ENCODE measurements around the gene PMIS2.

The PMIS2 gene

DNA sequence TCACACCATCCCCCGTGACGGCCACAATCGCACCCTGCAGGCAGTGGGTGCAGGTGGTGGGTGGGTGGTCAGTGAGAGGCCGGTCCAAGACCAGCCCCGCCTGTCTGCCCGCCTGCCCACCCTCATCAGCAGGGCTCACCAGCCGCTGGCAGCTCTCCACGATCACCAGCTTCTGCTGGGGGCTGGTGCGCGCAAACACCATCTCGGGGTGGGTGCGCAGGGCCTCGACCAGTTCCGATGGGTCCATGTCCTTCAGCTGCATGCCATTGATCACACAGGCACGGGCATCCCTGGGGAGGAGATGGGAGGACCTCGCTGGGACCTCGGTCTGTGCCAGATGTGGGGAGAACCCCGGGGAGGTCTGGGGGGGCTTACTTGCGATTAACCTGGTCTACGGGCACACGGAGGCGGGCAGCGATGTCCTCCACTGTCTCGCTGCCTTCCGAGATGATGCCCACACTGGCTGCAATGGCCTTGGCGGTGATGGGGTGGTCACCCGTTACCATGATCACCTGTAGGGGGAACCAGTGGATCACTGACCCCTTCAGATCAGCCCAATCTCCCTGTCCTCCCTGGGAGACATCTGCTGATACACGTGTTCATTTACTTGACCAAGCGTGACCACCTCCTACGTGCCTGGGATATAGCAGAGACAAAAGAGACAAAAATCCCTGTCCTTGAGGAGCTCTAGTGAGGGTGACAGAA lies 30.5 kb upstream of the PMIS2 start:
- Histone ChIP-seq H3K4ac (ENCODE audit: low read depth, low read length) (no peak overlapping the region), H3K23ac (ENCODE audit: low read length) (no peak overlapping the region), H3K18ac (ENCODE audit: low read length) (no peak overlapping the region), H3K9me3 (ENCODE audit: insufficient read depth, low read depth, low read length) (peaks cover 10% of the 10 kb centered on the region), H2AFZ (ENCODE audit: insufficient read depth, low read length, poor library complexity) (no peak overlapping the region), H2AK5ac (ENCODE audit: low read length) (no peak overlapping the region), H4K12ac (ENCODE audit: low read depth, low read length) (no peak overlapping the region), H3K4me1 (ENCODE audit: control insufficient read depth in 1 of 2, insufficient read depth in 2 of 2, low read length in 2 of 2) (peaks cover 2 to 3% of the 10 kb centered on the region in 2 experiments), H3K36me3 (ENCODE audit: control insufficient read depth in 1 of 2, insufficient read depth in 2 of 2, low read length in 2 of 2) (peaks cover 2 to 4% of the 10 kb centered on the region in 2 experiments), H2BK5ac (ENCODE audit: low read depth, low read length, poor library complexity) (no peak overlapping the region), H3K4me2 (ENCODE audit: low read length) (no peak overlapping the region), H3K27ac (ENCODE audit: low read depth, low read length) (no peak overlapping the region), H3K79me2 (ENCODE audit: control insufficient read depth, insufficient read depth, low read length, poor library complexity) (no peaks in the 10 kb centered on the region), H3K4me3 (ENCODE audit: low read depth, low read length) (no peak overlapping the region), H2BK120ac (ENCODE audit: insufficient read depth, low read length, poor library complexity) (no peak overlapping the region), H3K27me3 (ENCODE audit: insufficient read depth, low read length) (peaks cover 13% of the 10 kb centered on the region), H3K79me1 (ENCODE audit: low read length) (no peaks in the 10 kb centered on the region), H4K8ac (ENCODE audit: low read depth, low read length) (no peak overlapping the region), H3K9ac (ENCODE audit: low read length) (no peak overlapping the region), H4K91ac (ENCODE audit: low read depth, low read length) (no peak overlapping the region), H2BK12ac (ENCODE audit: low read length) (no peak overlapping the region), H3K14ac (ENCODE audit: low read length) (no peak overlapping the region)
- WGBS (ENCODE audit: extremely low coverage, insufficient coverage, insufficient read length): no CpG with 5 or more reads among the region's 30 CpGs
- peak in 1 of 2 donors; percentile 8 for DNase-seq

DNA sequence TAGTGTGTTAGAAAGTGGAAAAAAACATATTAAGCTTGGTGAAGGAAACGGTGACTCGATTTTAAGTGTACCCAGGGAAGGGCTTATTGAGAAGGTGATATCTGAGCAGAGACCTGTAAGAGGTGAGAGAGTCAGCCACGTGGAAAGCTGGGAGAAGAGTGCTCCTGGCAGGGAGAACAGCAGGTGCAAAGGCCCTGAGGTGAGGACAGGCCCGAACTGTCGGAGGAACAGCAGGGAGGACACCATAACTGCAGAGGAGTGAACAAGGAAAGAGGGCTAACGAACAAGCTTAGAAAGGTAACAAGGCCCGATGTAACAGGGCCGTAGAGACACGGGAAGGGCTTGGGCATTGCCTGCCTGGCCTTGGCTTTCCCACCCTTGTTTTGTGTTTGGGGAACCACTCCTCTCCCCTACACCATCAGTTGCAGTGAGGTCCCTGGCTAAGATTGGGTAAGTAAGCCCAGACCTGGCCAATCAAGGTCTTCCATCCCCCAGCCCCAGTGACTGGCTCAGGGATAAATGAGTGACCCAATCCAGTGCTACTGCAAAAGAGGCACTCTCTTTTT lies 29.9 kb upstream of the PMIS2 start:
- Histone ChIP-seq H3K9me3 (ENCODE audit: insufficient read depth, low read depth, low read length) (peaks cover 10% of the 10 kb centered on the region), H3K4me1 (ENCODE audit: control insufficient read depth in 1 of 2, insufficient read depth in 2 of 2, low read length in 2 of 2) (peaks cover 2 to 3% of the 10 kb centered on the region in 2 experiments), H2BK120ac (ENCODE audit: insufficient read depth, low read length, poor library complexity) (no peak overlapping the region), H4K91ac (ENCODE audit: low read depth, low read length) (no peak overlapping the region), H3K23ac (ENCODE audit: low read length) (no peak overlapping the region), H3K27ac (ENCODE audit: low read depth, low read length) (no peak overlapping the region), H3K4me3 (ENCODE audit: low read depth, low read length) (no peak overlapping the region), H2BK12ac (ENCODE audit: low read length) (no peak overlapping the region), H3K14ac (ENCODE audit: low read length) (no peak overlapping the region), H3K9ac (ENCODE audit: low read length) (no peak overlapping the region), H3K4me2 (ENCODE audit: low read length) (no peak overlapping the region), H2BK5ac (ENCODE audit: low read depth, low read length, poor library complexity) (no peak overlapping the region), H4K12ac (ENCODE audit: low read depth, low read length) (no peak overlapping the region), H4K8ac (ENCODE audit: low read depth, low read length) (no peak overlapping the region), H2AK5ac (ENCODE audit: low read length) (no peak overlapping the region), H3K27me3 (ENCODE audit: insufficient read depth, low read length) (peaks cover 13% of the 10 kb centered on the region), H3K79me2 (ENCODE audit: control insufficient read depth, insufficient read depth, low read length, poor library complexity) (no peaks in the 10 kb centered on the region), H3K36me3 (ENCODE audit: control insufficient read depth in 1 of 2, insufficient read depth in 2 of 2, low read length in 2 of 2) (no peaks in the 10 kb centered on the region), H3K18ac (ENCODE audit: low read length) (no peak overlapping the region), H3K79me1 (ENCODE audit: low read length) (no peaks in the 10 kb centered on the region), H3K4ac (ENCODE audit: low read depth, low read length) (no peak overlapping the region), H2AFZ (ENCODE audit: insufficient read depth, low read length, poor library complexity) (no peak overlapping the region)
- 100% methylated on average over 2 of the region's 9 CpGs for WGBS (ENCODE audit: extremely low coverage, insufficient coverage, insufficient read length)
- DNase-seq: no peak

DNA sequence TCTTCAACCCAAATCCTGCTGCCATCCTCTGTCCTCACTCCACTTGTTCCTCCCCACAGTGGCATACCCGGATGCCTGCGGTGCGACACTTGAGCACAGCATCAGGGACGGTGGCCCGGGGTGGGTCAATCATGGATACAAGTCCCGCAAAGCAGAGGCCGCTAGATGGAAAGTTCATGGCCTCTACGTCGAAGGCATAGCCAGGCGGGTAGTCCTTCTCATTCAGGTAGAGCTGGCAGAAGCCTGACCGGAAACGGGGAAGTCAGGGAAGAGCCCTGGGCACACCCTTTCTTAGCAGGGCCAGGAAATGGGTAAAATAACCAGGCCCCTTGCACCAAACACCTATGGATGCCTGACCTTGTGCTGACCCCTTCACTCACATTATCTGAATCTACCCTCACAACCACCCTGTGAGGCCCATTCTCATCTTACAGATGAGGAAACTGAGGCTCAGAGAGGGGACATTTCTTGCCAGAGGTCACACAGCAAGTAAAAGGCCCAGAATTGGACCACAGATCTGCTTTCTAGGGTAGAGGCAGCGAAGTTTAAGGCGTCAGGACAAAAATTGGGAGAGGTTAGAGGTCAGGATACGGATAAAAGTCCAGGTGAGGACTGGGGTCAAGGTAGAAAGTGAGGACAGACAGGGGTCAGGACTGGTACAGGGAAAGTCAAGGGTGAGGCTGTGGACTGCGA lies 29.0 kb upstream of the PMIS2 start:
- Histone ChIP-seq H4K91ac (ENCODE audit: low read depth, low read length) (no peak overlapping the region), H2BK12ac (ENCODE audit: low read length) (no peak overlapping the region), H3K23ac (ENCODE audit: low read length) (no peak overlapping the region), H3K4ac (ENCODE audit: low read depth, low read length) (no peak overlapping the region), H4K8ac (ENCODE audit: low read depth, low read length) (no peak overlapping the region), H2BK5ac (ENCODE audit: low read depth, low read length, poor library complexity) (no peak overlapping the region), H3K9ac (ENCODE audit: low read length) (no peak overlapping the region), H3K4me3 (ENCODE audit: low read depth, low read length) (no peak overlapping the region), H3K14ac (ENCODE audit: low read length) (no peak overlapping the region), H3K36me3 (ENCODE audit: control insufficient read depth in 1 of 2, insufficient read depth in 2 of 2, low read length in 2 of 2) (no peaks in the 10 kb centered on the region), H3K18ac (ENCODE audit: low read length) (no peak overlapping the region), H2AK5ac (ENCODE audit: low read length) (no peak overlapping the region), H3K4me1 (ENCODE audit: control insufficient read depth in 1 of 2, insufficient read depth in 2 of 2, low read length in 2 of 2) (peaks cover 2 to 3% of the 10 kb centered on the region in 2 experiments), H3K79me2 (ENCODE audit: control insufficient read depth, insufficient read depth, low read length, poor library complexity) (no peaks in the 10 kb centered on the region), H3K4me2 (ENCODE audit: low read length) (no peak overlapping the region), H2BK120ac (ENCODE audit: insufficient read depth, low read length, poor library complexity) (no peak overlapping the region), H3K27me3 (ENCODE audit: insufficient read depth, low read length) (peaks cover 13% of the 10 kb centered on the region), H3K27ac (ENCODE audit: low read depth, low read length) (no peak overlapping the region), H4K12ac (ENCODE audit: low read depth, low read length) (no peak overlapping the region), H3K79me1 (ENCODE audit: low read length) (no peaks in the 10 kb centered on the region), H3K9me3 (ENCODE audit: insufficient read depth, low read depth, low read length) (peaks cover 10% of the 10 kb centered on the region), H2AFZ (ENCODE audit: insufficient read depth, low read length, poor library complexity) (no peak overlapping the region)
- no peak for DNase-seq
- no CpG with 5 or more reads among the region's 16 CpGs for WGBS (ENCODE audit: extremely low coverage, insufficient coverage, insufficient read length)

DNA sequence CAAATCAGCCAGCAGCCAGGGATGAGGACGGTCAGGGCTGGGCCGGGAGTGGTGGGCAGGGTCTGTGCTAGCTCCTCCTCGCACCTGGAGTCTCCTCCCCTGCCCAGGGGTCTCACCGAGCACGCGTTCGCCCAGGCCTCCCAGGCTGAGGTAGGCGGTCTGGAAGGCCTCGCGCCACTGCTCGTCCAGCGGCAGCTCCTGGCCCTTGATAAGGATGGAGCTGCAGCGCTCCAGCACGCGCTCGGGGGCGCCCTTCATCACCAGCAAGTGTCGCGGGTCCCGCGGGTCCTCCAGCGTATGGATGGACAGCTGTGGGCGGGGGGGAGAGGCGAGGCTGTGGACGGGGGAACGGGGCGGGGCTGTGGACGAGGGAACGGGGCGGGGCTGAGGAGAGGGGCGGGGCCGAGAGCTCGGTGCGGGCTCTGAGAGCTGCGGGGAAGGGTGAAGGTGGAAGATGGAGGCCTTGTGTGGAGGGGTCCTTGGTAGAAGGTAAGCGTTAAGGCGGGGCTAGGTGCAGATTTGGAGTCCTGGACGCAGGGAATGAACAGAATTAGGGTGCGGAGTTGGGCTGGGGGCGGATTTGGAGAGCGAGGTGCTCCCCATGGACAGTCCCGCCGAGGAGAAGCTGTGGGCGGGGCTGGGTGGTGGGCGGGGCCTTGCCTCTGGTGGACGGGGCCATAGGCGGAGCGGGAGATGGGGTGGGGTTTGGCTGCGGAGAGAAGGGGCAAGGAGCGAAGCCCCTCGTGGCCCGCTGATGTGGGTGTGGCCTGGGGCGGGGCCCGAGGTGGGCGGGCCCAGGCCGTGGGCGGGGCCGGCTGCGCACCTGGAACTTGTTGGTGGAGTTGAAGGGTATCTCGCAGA lies 28.2 kb upstream of the PMIS2 start:
- WGBS (ENCODE audit: extremely low coverage, insufficient coverage, insufficient read length): no CpG with 5 or more reads among the region's 60 CpGs
- H4K8ac ChIP-seq (ENCODE audit: low read depth, low read length): no peak overlapping the region

More for the DNA sequence above, 28.2 kb upstream of the PMIS2 start:
- Histone ChIP-seq H3K79me1 (ENCODE audit: low read length) (no peaks in the 10 kb centered on the region), H3K4me2 (ENCODE audit: low read length) (peak overlapping the region; percentile 40), H3K9me3 (ENCODE audit: insufficient read depth, low read depth, low read length) (peaks cover 10% of the 10 kb centered on the region), H4K12ac (ENCODE audit: low read depth, low read length) (no peak overlapping the region), H2BK5ac (ENCODE audit: low read depth, low read length, poor library complexity) (no peak overlapping the region), H3K27me3 (ENCODE audit: insufficient read depth, low read length) (peaks cover 13% of the 10 kb centered on the region), H3K9ac (ENCODE audit: low read length) (no peak overlapping the region), H3K79me2 (ENCODE audit: control insufficient read depth, insufficient read depth, low read length, poor library complexity) (no peaks in the 10 kb centered on the region), H3K18ac (ENCODE audit: low read length) (no peak overlapping the region), H2BK120ac (ENCODE audit: insufficient read depth, low read length, poor library complexity) (no peak overlapping the region), H3K4me3 (ENCODE audit: low read depth, low read length) (no peak overlapping the region), H2AFZ (ENCODE audit: insufficient read depth, low read length, poor library complexity) (no peak overlapping the region), H2AK5ac (ENCODE audit: low read length) (no peak overlapping the region), H3K4me1 (ENCODE audit: control insufficient read depth in 1 of 2, insufficient read depth in 2 of 2, low read length in 2 of 2) (peaks cover 2 to 3% of the 10 kb centered on the region in 2 experiments), H2BK12ac (ENCODE audit: low read length) (no peak overlapping the region), H3K27ac (ENCODE audit: low read depth, low read length) (no peak overlapping the region), H3K14ac (ENCODE audit: low read length) (no peak overlapping the region), H4K91ac (ENCODE audit: low read depth, low read length) (no peak overlapping the region), H3K4ac (ENCODE audit: low read depth, low read length) (no peak overlapping the region), H3K23ac (ENCODE audit: low read length) (no peak overlapping the region), H3K36me3 (ENCODE audit: control insufficient read depth in 1 of 2, insufficient read depth in 2 of 2, low read length in 2 of 2) (no peaks in the 10 kb centered on the region)
- peak in 1 of 2 donors; percentile 23 for DNase-seq

All from trophoblast cell (in vitro differentiated cells and primary cell).